Activated CD8-positive, alpha-beta T cell treated with anti-CD3 and anti-CD28 coated beads for 36 hours (primary cell): ENCODE results near the gene NUP153. TPM values are rescaled to one million over a fixed set of nuclear protein-coding genes. Genes with fewer than 3 reads are reported as not detected.

Experiments
- ATAC-seq: fragments of 200-7000 bp; cut with Tn5 transposase; one replicate; pipeline ENCODE4 v1.10.0; 2021; ENCODE audit warnings: mild to moderate bottlenecking, moderate library complexity
- CTCF ChIA-PET: fragments of 350-600 bp; sonication (Branson Sonifier 250); formaldehyde crosslinking; loops from one replicate; lab custom pipeline; 2021; ENCODE audit warnings: antibody characterized with exemption; lab: Charles Lee
- POLR2A ChIA-PET: fragments of 350-600 bp; sonication (Branson Sonifier 250); formaldehyde crosslinking; loops from one replicate; lab custom pipeline; 2021; ENCODE audit warnings: antibody characterized with exemption; lab: Charles Lee
- DNase-seq: peaks from one replicate; pipeline ENCODE4 v3.0.0-alpha.2; 2020
- H3K27ac Mint-ChIP-seq: one replicate; pipeline ENCODE4 v1.8.0; 2021; ENCODE audit warnings: mild to moderate bottlenecking, mixed read lengths
- H3K27me3 Mint-ChIP-seq: one replicate; pipeline ENCODE4 v1.8.0; 2021; ENCODE audit warnings: mixed read lengths
- H3K36me3 Mint-ChIP-seq: one replicate; pipeline ENCODE4 v1.8.0; 2021; ENCODE audit warnings: low read depth, mixed read lengths
- H3K4me1 Mint-ChIP-seq: one replicate; pipeline ENCODE4 v1.8.0; 2021; ENCODE audit warnings: low read depth, mixed read lengths
- H3K4me3 Mint-ChIP-seq: one replicate; pipeline ENCODE4 v1.8.0; 2021; ENCODE audit warnings: mild to moderate bottlenecking, moderate library complexity, mixed read lengths
- H3K9me3 Mint-ChIP-seq: one replicate; pipeline ENCODE4 v1.8.0; 2021; ENCODE audit warnings: mixed read lengths
- CTCF ChIP-seq: fragments of 200-600 bp; IDR thresholded peaks from one replicate; pipeline ENCODE4 v1.8.0; 2022; ENCODE audit warnings: antibody characterized with exemption, mild to moderate bottlenecking
- intact Hi-C: fragments of 100-400 bp; cut with micrococcal nuclease; formaldehyde crosslinking; loops from one replicate; pipeline ENCODE4 v1.10.0; 2022
- total RNA-seq, 2 experiments: library from RNA; stranded (reverse); gene quantifications; one replicate each; pipeline ENCODE4 v1.2.3, GENCODE V29; 2021

The NUP153 gene
- total RNA-seq, 2 experiments from 2014 or later, result 76.4 to 78.2 TPM

- peaks cover 46% of the 10 kb centered on the region for H3K36me3 Mint-ChIP-seq
- intact Hi-C loops, result no loop called here
- no peaks in the 10 kb centered on the region for H3K9me3 Mint-ChIP-seq
- ChIA-PET POLR2A (interaction anchor here (0.6 kb wide), 1 partner anchor 44 kb away, joined by 3 read pairs; no protein-coding TSS in a partner anchor), CTCF (interaction anchor here (1.2 to 1.5 kb wide), 2 partner anchors 10 to 17 kb away, joined by 3 read pairs; no protein-coding TSS in a partner anchor)
- H3K27ac Mint-ChIP-seq, result no peak overlapping the region
- no peak for ATAC-seq
- H3K4me1 Mint-ChIP-seq, result peaks cover 18% of the 10 kb centered on the region
- H3K27me3 Mint-ChIP-seq, result no peaks in the 10 kb centered on the region
- H3K4me3 Mint-ChIP-seq, result no peak overlapping the region
- no peak for TF ChIP-seq CTCF
- DNase-seq, result no peak
Measured at GRCh38 chr6:17648745-17649144, 58.0 kb downstream of the NUP153 start.

GRCh38 chr6:17640477-17640917 is 66.2 kb downstream of the NUP153 start:
- H3K27me3 Mint-ChIP-seq, result no peaks in the 10 kb centered on the region
- ChIA-PET POLR2A (interaction anchor here (1.0 kb wide), 1 partner anchor 47 kb away, joined by 3 read pairs; no protein-coding TSS in a partner anchor), CTCF (no interaction called here)
- no peak for DNase-seq
- H3K36me3 Mint-ChIP-seq, result peaks cover 75% of the 10 kb centered on the region
- no peak for ATAC-seq
- intact Hi-C loops, result no loop called here
- H3K9me3 Mint-ChIP-seq, result no peaks in the 10 kb centered on the region
- peak overlapping the region; percentile 66 for H3K27ac Mint-ChIP-seq
- H3K4me1 Mint-ChIP-seq, result peaks cover 19% of the 10 kb centered on the region
- no peak for TF ChIP-seq CTCF
- H3K4me3 Mint-ChIP-seq, result no peak overlapping the region

- H3K36me3 Mint-ChIP-seq, result peaks cover 75% of the 10 kb centered on the region
- TF ChIP-seq CTCF, result no peak
- ATAC-seq (no peak), DNase-seq (no peak)
- H3K4me3 Mint-ChIP-seq, result no peak overlapping the region
- H3K9me3 Mint-ChIP-seq, result no peaks in the 10 kb centered on the region
- H3K27ac Mint-ChIP-seq, result peak overlapping the region; percentile 9
- ChIA-PET CTCF (interaction anchor here (1.3 kb wide), 1 partner anchor 17 kb away, joined by 4 read pairs; no protein-coding TSS in a partner anchor), POLR2A (interaction anchor here (1.2 to 2.0 kb wide), 3 partner anchors 9 to 64 kb away, joined by 4 read pairs; no protein-coding TSS in a partner anchor)
- intact Hi-C loops, result no loop called here
- H3K4me1 Mint-ChIP-seq, result peaks cover 35% of the 10 kb centered on the region
- no peaks in the 10 kb centered on the region for H3K27me3 Mint-ChIP-seq
Measured at GRCh38 chr6:17638212-17638715, 68.5 kb downstream of the NUP153 start.

- Mint-ChIP-seq H3K27me3 (no peaks in the 10 kb centered on the region), H3K36me3 (peaks cover 82% of the 10 kb centered on the region), H3K27ac (peak overlapping the region; percentile 68), H3K9me3 (no peaks in the 10 kb centered on the region), H3K4me1 (peaks cover 40% of the 10 kb centered on the region), H3K4me3 (no peak overlapping the region)
- ATAC-seq (no peak), DNase-seq (no peak)
- intact Hi-C loops, result no loop called here
- ChIA-PET POLR2A (interaction anchor here (0.6 to 1.9 kb wide), 3 partner anchors 9 to 1361 kb away, joined by 4 read pairs; no protein-coding TSS in a partner anchor), CTCF (interaction anchor here (1.5 kb wide), 1 partner anchor 10 kb away, joined by 4 read pairs; no protein-coding TSS in a partner anchor)
- TF ChIP-seq CTCF, result no peak
Measured at GRCh38 chr6:17635568-17635967, 71.2 kb downstream of the NUP153 start.
